C4-2B (cell line): ENCODE data around the gene PSMB9.
A peak's percentile ranks its signal among the peaks of the same experiment; 100 is the strongest.

Source experiments
- H3K27ac ChIP-seq: fragments of 450-650 bp; 2 replicates; pipeline ENCODE4 v1.5.1; 2017
- ZFX ChIP-seq: fragments of 450-650 bp; IDR thresholded peaks from 2 replicates; pipeline ENCODE4 v1.6.1; 2017
- TF ChIP-seq, protein P1 (sequence below): fragments of 450-650 bp; conservative IDR thresholded peaks from 2 replicates; pipeline ENCODE4 v1.5.1; 2017; ENCODE audit warnings: mild to moderate bottlenecking

The PSMB9 gene

GRCh38 chr6:32816746-32817204 is 37.2 kb upstream of the PSMB9 start, which contains the start of gene HLA-DOB:
Gene HLA-DOB (minus strand): TSS chr6:32817002. CDS start chr6:32816951, 51 bp downstream.
- TF ChIP-seq ZFX = no peak
- TF ChIP-seq, protein P1, sequence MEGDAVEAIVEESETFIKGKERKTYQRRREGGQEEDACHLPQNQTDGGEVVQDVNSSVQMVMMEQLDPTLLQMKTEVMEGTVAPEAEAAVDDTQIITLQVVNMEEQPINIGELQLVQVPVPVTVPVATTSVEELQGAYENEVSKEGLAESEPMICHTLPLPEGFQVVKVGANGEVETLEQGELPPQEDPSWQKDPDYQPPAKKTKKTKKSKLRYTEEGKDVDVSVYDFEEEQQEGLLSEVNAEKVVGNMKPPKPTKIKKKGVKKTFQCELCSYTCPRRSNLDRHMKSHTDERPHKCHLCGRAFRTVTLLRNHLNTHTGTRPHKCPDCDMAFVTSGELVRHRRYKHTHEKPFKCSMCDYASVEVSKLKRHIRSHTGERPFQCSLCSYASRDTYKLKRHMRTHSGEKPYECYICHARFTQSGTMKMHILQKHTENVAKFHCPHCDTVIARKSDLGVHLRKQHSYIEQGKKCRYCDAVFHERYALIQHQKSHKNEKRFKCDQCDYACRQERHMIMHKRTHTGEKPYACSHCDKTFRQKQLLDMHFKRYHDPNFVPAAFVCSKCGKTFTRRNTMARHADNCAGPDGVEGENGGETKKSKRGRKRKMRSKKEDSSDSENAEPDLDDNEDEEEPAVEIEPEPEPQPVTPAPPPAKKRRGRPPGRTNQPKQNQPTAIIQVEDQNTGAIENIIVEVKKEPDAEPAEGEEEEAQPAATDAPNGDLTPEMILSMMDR = no peak

GRCh38 chr6:32818867-32819266 is 35.1 kb upstream of the PSMB9 start:
- TF ChIP-seq, protein P1 = no peak
- no peak for TF ChIP-seq ZFX
- no peak overlapping the region for H3K27ac ChIP-seq

More at GRCh38 chr6:32816746-32817204, 37.2 kb upstream of the PSMB9 start, which contains the start of gene HLA-DOB:
- H3K27ac ChIP-seq = no peak within 1 kb of the TSS

GRCh38 chr6:32819729-32820128 is 34.3 kb upstream of the PSMB9 start:
- no peak overlapping the region for H3K27ac ChIP-seq
- TF ChIP-seq, protein P1 = no peak
- TF ChIP-seq ZFX = no peak

DNA sequence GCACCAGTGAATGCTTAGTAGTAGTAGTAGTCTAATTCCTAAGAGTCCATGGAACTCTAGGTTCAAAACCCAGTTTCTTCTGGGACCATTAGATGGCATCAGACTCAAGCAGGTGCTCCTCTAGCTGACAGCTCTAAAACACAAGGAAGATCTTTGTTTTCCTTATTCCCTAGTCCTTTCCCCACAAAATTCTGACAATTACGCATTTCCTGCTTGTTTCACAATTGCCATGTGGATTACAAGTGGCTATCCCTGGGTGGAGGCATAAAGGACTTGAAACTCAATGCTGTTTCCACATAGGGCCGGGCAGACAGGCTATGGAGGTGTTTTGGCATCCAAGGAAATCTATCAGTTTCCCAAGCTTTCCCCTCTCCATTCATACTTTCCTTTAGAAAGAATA is 28.0 kb upstream of the PSMB9 start:
- H3K27ac ChIP-seq = no peak overlapping the region
- TF ChIP-seq, protein P1 = peak; percentile 49
- TF ChIP-seq ZFX = no peak

- TF ChIP-seq, protein P1 = no peak
- TF ChIP-seq ZFX = no peak
- no peak overlapping the region for H3K27ac ChIP-seq
Measured at GRCh38 chr6:32827025-32827424, 27.0 kb upstream of the PSMB9 start.

DNA sequence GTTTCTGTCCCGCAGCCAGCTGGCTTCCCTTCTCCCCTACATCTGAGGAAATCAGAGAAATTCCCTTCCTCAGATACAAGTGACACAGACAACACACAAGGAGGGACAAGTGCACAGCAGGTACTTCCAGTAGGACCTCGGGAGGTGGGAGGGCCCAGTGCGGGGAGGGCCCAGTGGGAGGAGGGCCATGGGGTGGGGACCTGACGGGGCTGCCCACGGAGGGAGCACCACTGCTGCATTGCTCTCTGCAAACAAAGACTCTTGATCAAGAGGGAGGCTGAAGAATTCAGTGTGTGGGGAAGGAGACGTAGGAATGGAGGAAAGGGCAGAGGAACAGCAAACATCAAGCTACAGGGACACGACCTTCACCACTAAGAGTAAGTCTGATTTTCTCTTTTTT is 24.5 kb upstream of the PSMB9 start:
- TF ChIP-seq ZFX = no peak
- TF ChIP-seq, protein P1 = no peak

GRCh38 chr6:32830017-32830416 is 24.0 kb upstream of the PSMB9 start:
- TF ChIP-seq, protein P1 = no peak
- no peak for TF ChIP-seq ZFX
- no peak overlapping the region for H3K27ac ChIP-seq

More for the DNA sequence above, 24.5 kb upstream of the PSMB9 start:
- no peak overlapping the region for H3K27ac ChIP-seq
